ENCODE results near the gene IFI30.

- TF ChIP-seq CTCF (IDR thresholded peaks at IDR 0.05): no peak
- no peak for TF ChIP-seq POLR2A (IDR thresholded peaks at IDR 0.05)
Observed at GRCh38 chr19:18206018-18206417, 32.4 kb downstream of the IFI30 start.

Measured in esophagus squamous epithelium (tissue), 4 donors.